PFSK-1 (cell line): ENCODE results near the gene OR6X1.

Experiments
- POLR2AphosphoS5 ChIP-seq: IDR thresholded peaks from 2 replicates; pipeline ENCODE4 v1.6.1; 2012; ENCODE audit warnings: low read depth, mild to moderate bottlenecking, control low read depth, low read length, moderate library complexity
- REST ChIP-seq, 2 experiments: IDR thresholded peaks; 2 replicates each; pipeline versions ENCODE4 v1.6.1 to v1.8.0; 2011 to 2012; ENCODE audit warnings: low read depth in 2 of 2, low read length in 2 of 2, control low read depth in 1 of 2, inconsistent platforms in 1 of 2, mild to moderate bottlenecking in 1 of 2, moderate library complexity in 1 of 2; ENCODE audit not compliant: insufficient read depth in 1 of 2
- SIN3A ChIP-seq: IDR thresholded peaks from 2 replicates; pipeline ENCODE4 v1.6.1; 2012; ENCODE audit warnings: mild to moderate bottlenecking, low read length, moderate library complexity, borderline replicate concordance; ENCODE audit not compliant: insufficient read depth
- TAF1 ChIP-seq: IDR thresholded peaks from 2 replicates; pipeline ENCODE4 v1.6.1; 2012; ENCODE audit warnings: low read length, control low read depth, borderline replicate concordance; ENCODE audit not compliant: insufficient read depth

DNA sequence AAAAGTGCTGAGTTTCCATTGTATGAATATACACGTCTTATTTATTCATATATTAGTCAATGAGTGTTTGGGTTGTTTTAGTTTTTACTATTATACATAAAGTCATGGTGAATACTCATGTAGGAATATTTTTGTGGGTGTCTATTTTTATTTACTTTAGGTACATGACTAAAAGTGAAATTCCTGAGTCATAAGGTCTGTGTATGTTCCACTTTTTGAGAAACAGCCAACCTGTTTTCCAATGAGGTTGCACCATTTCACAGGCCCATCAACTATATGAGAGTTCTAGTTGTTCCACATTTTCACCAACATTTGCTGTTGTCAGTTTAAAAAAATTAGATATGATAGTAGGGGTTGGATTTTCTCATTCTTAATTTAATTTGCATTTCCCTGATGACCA is 6.6 kb upstream of the OR6X1 start:
- no peak for TF ChIP-seq POLR2AphosphoS5
- TF ChIP-seq TAF1 = no peak
- no peak for TF ChIP-seq REST (IDR thresholded peaks at IDR 0.05; ENCODE audit: insufficient read depth in 1 of 2, low read depth in 2 of 2, low read length in 2 of 2)
- no peak for TF ChIP-seq SIN3A
